Prostate gland (tissue), 2 donors: ENCODE data around the gene CEP68. TPM values are rescaled to one million over a fixed set of nuclear protein-coding genes. Genes with fewer than 3 reads are reported as not detected.

Source experiments
- DNase-seq: peaks from one replicate; pipeline ENCODE4 v3.0.0-alpha.2; 2019; ENCODE audit warnings: low spot score
- H3K27ac ChIP-seq, 2 donors: fragments of 200-600 bp; sonication (generic); 2 replicates each; pipeline ENCODE4 v1.5.1; 2017 to 2019
- H3K27me3 ChIP-seq: fragments of 200-600 bp; sonication (generic); replicated peaks from 2 replicates; pipeline ENCODE4 v1.5.1; 2019; ENCODE audit not compliant: insufficient read depth
- H3K36me3 ChIP-seq, 2 donors: fragments of 200-600 bp; sonication (generic); 1 replicate in 1 of 2; 2 replicates in 1 of 2; pipeline versions ENCODE4 v1.5.1 to v1.8.1; 2017 to 2019
- H3K4me1 ChIP-seq: fragments of 200-600 bp; sonication (generic); replicated peaks from 2 replicates; pipeline ENCODE4 v1.5.1; 2019
- H3K4me3 ChIP-seq, 2 donors: fragments of 200-600 bp; sonication (generic); 2 replicates each; pipeline ENCODE4 v1.5.1; 2017 to 2019
- H3K9me3 ChIP-seq: fragments of 200-600 bp; sonication (generic); 2 replicates; pipeline ENCODE4 v1.5.1; 2017
- POLR2A ChIP-seq: fragments of 450-650 bp; IDR thresholded peaks from one replicate; pipeline ENCODE4 v1.6.1; 2016; ENCODE audit warnings: antibody characterized with exemption, mild to moderate bottlenecking
- POLR2AphosphoS5 ChIP-seq: sonication (generic); formaldehyde crosslinking; IDR thresholded peaks from one replicate; pipeline ENCODE4 v1.6.1; 2017; ENCODE audit warnings: antibody characterized with exemption
- WGBS: methylation state at CpG from one replicate; pipeline ENCODE4 v1.1.5; 2018; 5-methylcytosine and 5-hydroxymethylcytosine counted together
- intact Hi-C: fragments of 100-400 bp; cut with DNase I; formaldehyde crosslinking; loops from one replicate; pipeline ENCODE4 v1.14.2; 2022
- total RNA-seq, 2 donors: library from RNA; depleted of rRNA; stranded (reverse); fragments of >200 nt; gene quantifications; one replicate each; pipeline ENCODE4 v1.1.0, GENCODE V29; 2016
- TF ChIP-seq, protein P1 (sequence below), 4 experiments: fragments of 200-600 bp in 2 of 4; fragments of 450-650 bp in 2 of 4; sonication (generic) in 2 of 4; IDR thresholded peaks; 1 replicate in 3 of 4; 2 replicates in 1 of 4; pipeline ENCODE4 v1.5.1; 2016 to 2019; ENCODE audit warnings: antibody characterized with exemption in 4 of 4, mild to moderate bottlenecking in 2 of 4, moderate library complexity in 2 of 4

The CEP68 gene
- total RNA-seq, 2 donors from 2014 or later = 15.3 to 28.8 TPM

DNA sequence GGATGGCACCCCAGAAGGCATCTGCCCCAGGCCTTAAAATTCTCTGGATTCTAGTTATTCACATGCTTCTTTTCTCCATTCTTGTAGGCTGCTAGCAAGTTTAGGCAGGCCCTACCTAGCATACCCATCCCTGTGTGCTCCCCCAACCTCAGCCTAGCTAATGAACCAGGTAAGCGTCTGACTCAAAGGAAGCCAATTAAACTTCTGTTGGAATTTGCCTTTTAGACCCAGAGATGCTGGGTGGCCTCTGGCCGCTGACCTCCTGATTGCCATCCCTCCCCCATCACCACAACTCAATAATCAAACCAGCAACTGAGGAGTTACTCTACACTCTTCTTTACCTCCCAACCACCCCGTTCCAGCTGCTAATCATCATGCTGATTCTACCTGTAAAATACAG lies 19.0 kb upstream of the CEP68 start:
- Histone ChIP-seq H3K27ac (no peak overlapping the region), H3K9me3 (no peaks in the 10 kb centered on the region), H3K27me3 (no peaks in the 10 kb centered on the region), H3K4me3 (no peak overlapping the region), H3K36me3 (no peaks in the 10 kb centered on the region), H3K4me1 (peaks cover 3% of the 10 kb centered on the region)
- intact Hi-C loops = no loop called here
- no peak for DNase-seq
- TF ChIP-seq POLR2AphosphoS5 (no peak), POLR2A (no peak)
- TF ChIP-seq, protein P1, sequence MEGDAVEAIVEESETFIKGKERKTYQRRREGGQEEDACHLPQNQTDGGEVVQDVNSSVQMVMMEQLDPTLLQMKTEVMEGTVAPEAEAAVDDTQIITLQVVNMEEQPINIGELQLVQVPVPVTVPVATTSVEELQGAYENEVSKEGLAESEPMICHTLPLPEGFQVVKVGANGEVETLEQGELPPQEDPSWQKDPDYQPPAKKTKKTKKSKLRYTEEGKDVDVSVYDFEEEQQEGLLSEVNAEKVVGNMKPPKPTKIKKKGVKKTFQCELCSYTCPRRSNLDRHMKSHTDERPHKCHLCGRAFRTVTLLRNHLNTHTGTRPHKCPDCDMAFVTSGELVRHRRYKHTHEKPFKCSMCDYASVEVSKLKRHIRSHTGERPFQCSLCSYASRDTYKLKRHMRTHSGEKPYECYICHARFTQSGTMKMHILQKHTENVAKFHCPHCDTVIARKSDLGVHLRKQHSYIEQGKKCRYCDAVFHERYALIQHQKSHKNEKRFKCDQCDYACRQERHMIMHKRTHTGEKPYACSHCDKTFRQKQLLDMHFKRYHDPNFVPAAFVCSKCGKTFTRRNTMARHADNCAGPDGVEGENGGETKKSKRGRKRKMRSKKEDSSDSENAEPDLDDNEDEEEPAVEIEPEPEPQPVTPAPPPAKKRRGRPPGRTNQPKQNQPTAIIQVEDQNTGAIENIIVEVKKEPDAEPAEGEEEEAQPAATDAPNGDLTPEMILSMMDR (IDR thresholded peaks at IDR 0.05) = no peak
- 71% methylated on average over 3 of the region's 3 CpGs for WGBS

DNA sequence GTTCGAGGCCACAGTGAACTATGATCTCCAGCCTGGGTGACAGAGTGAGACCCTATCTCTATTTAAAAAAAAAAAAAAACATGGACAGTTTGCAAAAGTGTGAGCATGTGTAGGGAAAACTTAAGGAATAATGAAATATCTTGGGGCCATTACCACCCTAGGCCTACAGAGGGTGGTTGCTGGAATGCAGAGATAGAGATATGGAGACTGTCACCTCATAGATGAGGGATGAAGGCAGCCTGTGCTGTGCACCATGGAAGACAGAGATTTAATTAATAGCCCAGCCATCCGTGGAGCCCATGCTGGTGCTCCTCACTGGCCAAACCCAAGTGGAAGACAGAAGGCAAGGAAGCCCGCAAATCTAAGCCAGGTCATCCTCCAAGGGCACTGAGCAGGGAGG lies 16.6 kb upstream of the CEP68 start:
- Histone ChIP-seq H3K27ac (no peak overlapping the region), H3K36me3 (no peaks in the 10 kb centered on the region), H3K27me3 (no peaks in the 10 kb centered on the region), H3K4me1 (no peaks in the 10 kb centered on the region), H3K4me3 (no peak overlapping the region), H3K9me3 (no peaks in the 10 kb centered on the region)
- no peak for TF ChIP-seq POLR2A
- no peak for TF ChIP-seq POLR2AphosphoS5
- TF ChIP-seq, protein P1 (IDR thresholded peaks at IDR 0.05) = no peak
- whole genome bisulfite sequencing = 94% methylated on average over 3 of the region's 3 CpGs
- DNase-seq = no peak
- intact Hi-C loops = loop anchor here (2.0 kb wide), 1 partner anchor 121 kb away; no protein-coding TSS in a partner anchor

GRCh38 chr2:65040400-65041261 lies 15.6 kb upstream of the CEP68 start:
- TF ChIP-seq, protein P1 (IDR thresholded peaks at IDR 0.05) = peak; percentile 91 to 96 (median 92)
- peak; percentile 74 for TF ChIP-seq POLR2AphosphoS5
- no peak for TF ChIP-seq POLR2A
- no peak overlapping the region for H3K4me3 ChIP-seq
- intact Hi-C loops = loop anchor here (2.0 kb wide), 1 partner anchor 122 kb away; no protein-coding TSS in a partner anchor

DNA sequence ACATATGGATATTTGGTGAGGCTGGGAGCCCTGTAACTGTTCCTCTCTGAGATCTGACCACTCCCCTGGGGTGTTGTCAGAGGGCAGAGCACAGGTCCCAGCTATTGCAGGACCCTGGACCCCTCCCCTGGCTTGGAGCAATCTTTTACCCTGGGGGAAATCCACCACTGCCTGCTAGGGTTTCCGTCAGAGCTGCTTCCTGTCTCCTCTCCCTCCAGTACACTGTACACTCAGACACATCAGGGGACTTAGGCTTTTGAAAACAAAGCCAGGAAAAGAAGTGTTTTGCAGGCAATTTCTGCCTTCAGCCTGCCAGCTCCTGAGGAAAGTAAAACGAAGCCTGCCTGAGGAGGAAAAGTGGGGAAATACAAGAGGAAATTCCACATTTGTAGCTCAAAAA lies 13.2 kb upstream of the CEP68 start:
- H3K4me1 ChIP-seq = no peaks in the 10 kb centered on the region
- H3K36me3 ChIP-seq = no peaks in the 10 kb centered on the region
- no peaks in the 10 kb centered on the region for H3K9me3 ChIP-seq
- WGBS = 77% methylated on average over 2 of the region's 2 CpGs
- H3K27me3 ChIP-seq = no peaks in the 10 kb centered on the region
- no peak for DNase-seq
- no peak overlapping the region for H3K4me3 ChIP-seq
- TF ChIP-seq POLR2A = no peak
- TF ChIP-seq, protein P1 (IDR thresholded peaks at IDR 0.05) = no peak
- no peak for TF ChIP-seq POLR2AphosphoS5
- H3K27ac ChIP-seq = no peak overlapping the region
- intact Hi-C loops = no loop called here

More at GRCh38 chr2:65040400-65041261, 15.6 kb upstream of the CEP68 start:
- no peaks in the 10 kb centered on the region for H3K4me1 ChIP-seq
- no peak overlapping the region for H3K27ac ChIP-seq
- 31% methylated on average over 13 of the region's 13 CpGs for WGBS
- DNase-seq = peak; percentile 89
- no peaks in the 10 kb centered on the region for H3K36me3 ChIP-seq
- H3K27me3 ChIP-seq = no peaks in the 10 kb centered on the region
- H3K9me3 ChIP-seq = no peaks in the 10 kb centered on the region
